NCI-H2107 (cell line): ENCODE measurements around the gene ZNF197.
"Not testable (repeated sequence)": the region's sequence is repeated elsewhere in the genome, so short reads cannot be mapped to it uniquely, and the experiment has no call there.

Source experiments
- DNase-seq: peaks from one replicate; lab custom pipeline; 2025; lab: John Stamatoyannopoulos, UW

Gene ZNF197

DNA sequence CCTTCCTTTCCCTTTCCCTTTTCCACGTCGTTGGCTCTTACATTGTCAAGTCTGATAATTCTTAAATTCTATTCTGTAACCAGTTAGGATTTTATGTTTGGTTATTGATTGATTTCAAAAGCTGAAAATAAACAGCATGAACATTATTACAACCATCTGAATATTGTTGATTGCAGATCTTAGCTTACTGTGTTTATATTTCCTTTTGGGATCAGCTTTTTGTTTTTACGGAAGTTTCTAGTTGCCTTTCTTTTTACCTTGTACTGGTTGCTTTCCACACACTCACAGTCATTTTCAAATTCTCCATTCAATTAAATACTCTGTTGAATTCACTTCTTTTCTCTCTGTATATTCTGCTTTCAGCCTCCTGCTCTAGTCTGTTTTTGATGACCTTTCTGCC, 40.3 kb downstream of the ZNF197 start:
- DNase-seq = no peak

DNA sequence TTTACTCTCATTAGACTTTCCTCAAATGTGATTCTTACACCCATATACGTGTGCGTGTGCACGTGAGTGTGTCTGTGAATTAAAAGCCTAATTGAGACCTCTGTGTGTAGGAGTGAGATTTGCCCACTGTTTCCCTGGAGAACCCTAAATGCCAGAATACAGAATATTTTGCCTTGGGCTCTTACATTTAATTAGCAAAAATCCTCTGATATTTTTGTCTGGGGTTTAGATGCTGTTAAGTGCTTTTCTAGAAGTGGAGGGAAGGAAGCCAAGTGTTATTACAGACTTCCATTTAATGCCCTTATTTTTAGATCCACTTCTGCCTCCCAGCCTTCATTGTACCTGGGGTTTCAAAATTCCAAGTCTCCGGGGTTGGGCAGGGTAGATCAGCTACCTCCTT, 41.5 kb downstream of the ZNF197 start:
- no peak for DNase-seq

- no peak for DNase-seq
Measured at GRCh38 chr3:44669760-44670159, 44.9 kb downstream of the ZNF197 start.

- not testable (repeated sequence) for DNase-seq
Measured at GRCh38 chr3:44673466-44673865, 48.6 kb downstream of the ZNF197 start.

DNA sequence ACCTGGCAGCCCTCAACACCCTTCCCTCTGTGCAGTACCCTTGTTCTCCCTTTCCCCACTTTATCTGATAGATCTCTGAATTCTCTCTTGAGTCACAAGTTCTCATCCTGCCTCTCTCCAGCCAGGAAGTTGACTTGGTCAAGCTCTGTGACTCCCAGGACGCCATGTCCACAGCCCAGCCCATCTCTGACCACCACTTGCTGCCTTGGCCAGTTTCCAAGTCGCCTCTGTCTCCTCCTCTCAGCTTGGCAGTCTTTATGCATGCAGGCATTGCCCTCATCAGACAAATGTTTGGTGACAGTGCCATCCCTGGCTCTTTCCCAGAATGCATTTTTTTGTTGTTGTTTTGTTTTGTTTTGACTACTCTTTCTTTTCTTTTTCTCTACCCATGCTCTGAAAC, 49.4 kb downstream of the ZNF197 start:
- DNase-seq = no peak

DNA sequence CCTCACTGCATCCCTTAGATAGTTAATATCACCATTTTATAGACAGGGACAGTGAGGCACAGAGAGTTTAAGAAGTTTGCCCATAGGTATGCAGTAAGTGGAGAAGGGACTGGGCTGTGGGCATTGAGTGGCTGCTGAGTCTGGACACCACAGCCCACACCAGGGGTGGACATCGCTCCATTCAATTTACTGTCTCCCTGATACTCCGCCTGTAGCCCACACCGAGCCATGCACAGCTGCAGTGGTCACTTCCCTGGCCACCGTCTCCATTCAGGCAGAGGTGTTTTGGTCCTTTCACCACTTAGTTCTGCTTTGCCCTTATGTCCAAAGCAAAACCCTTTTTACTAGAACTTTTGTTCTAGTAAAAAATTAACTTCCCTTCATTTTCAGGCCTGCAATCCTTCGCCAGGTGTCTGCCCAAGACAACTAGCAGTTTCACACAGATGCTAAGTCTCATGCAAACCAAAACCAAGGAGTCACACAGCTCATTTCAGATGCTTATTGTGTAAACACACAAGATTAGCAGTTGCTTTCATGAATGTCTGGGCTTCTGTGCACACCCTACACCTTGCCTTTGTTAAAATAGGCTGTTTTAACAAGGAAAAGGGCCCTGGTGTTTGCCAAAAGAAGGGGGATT, 53.8 kb downstream of the ZNF197 start:
- DNase-seq = no peak

DNA sequence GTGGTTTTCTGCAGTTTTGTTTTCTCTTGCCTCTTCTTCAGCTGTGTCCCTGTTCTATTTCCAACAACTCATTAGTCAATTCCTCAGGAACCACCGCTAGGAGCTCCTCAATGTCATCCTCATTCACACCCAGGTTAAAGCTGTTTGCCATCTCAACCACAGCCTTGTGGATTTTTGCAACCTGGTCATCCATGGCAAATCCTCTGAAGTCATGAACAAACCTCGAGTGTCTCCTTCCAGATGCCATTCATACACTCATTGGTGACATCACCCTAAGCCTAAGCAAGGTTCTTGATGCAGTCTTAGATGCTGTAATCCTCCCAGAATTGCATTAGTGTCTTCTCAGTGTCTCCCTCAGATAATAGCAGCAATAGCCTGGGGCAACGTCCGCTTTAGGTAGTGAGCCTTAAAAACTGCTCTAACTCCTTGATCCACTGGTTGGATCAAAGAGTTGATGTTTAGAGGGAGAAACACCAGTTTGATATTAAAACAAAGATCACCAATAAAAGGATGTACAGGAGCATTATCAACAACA, 56.2 kb downstream of the ZNF197 start:
- DNase-seq = no peak

- DNase-seq = no peak
Measured at GRCh38 chr3:44682182-44682896, 57.5 kb downstream of the ZNF197 start.

GRCh38 chr3:44685128-44685800, 60.4 kb downstream of the ZNF197 start:
- no peak for DNase-seq

- DNase-seq = no peak
Measured at GRCh38 chr3:44687898-44688297, 63.1 kb downstream of the ZNF197 start.
